GM23338 (cell line): Measurements from ENCODE around the gene AP5M1. TPM values are rescaled to one million over a fixed set of nuclear protein-coding genes. Genes with fewer than 3 reads are reported as not detected.

Experiments
- ATAC-seq: fragments of 200-7000 bp; cut with Tn5 transposase; 3 replicates; pipeline ENCODE4 v1.9.1; 2020
- DNase-seq: peaks from one replicate; pipeline ENCODE4 v3.0.0-alpha.2; 2015; ENCODE audit warnings: low spot score
- H2AFZ ChIP-seq: fragments of 200-600 bp; sonication (generic); 2 replicates; pipeline ENCODE4 v1.8.0; 2016; ENCODE audit warnings: antibody characterized with exemption, mild to moderate bottlenecking, moderate library complexity
- H3F3A ChIP-seq: fragments of 200-600 bp; sonication (generic); replicated peaks from 2 replicates; pipeline ENCODE4 v1.8.0; 2017; ENCODE audit warnings: antibody characterized with exemption, mixed run types, low read depth
- H3K27ac ChIP-seq: fragments of 200-600 bp; sonication (generic); 2 replicates; pipeline ENCODE4 v1.6.1; 2016; ENCODE audit warnings: low read depth
- H3K27me3 ChIP-seq: fragments of 200-600 bp; sonication (generic); 2 replicates; pipeline ENCODE4 v1.8.0; 2016; ENCODE audit warnings: mild to moderate bottlenecking, mixed run types, moderate library complexity; ENCODE audit not compliant: insufficient read depth
- H3K36me3 ChIP-seq: fragments of 200-600 bp; sonication (generic); 2 replicates; pipeline ENCODE4 v1.8.0; 2016; ENCODE audit warnings: mild to moderate bottlenecking; ENCODE audit not compliant: insufficient read depth
- H3K4me1 ChIP-seq: fragments of 200-600 bp; sonication (generic); 2 replicates; pipeline ENCODE4 v1.8.0; 2016; ENCODE audit warnings: mild to moderate bottlenecking, moderate library complexity; ENCODE audit not compliant: insufficient read depth
- H3K4me2 ChIP-seq: fragments of 200-600 bp; sonication (generic); 2 replicates; pipeline ENCODE4 v1.7.1; 2017; ENCODE audit warnings: mixed run types
- H3K4me3 ChIP-seq: fragments of 200-600 bp; sonication (generic); 2 replicates; pipeline ENCODE4 v1.6.1; 2016; ENCODE audit warnings: mixed run types
- H3K79me2 ChIP-seq: fragments of 200-600 bp; sonication (generic); replicated peaks from 2 replicates; pipeline ENCODE4 v1.8.0; 2017; ENCODE audit warnings: mild to moderate bottlenecking; ENCODE audit not compliant: insufficient read depth
- H3K9me2 ChIP-seq: fragments of 200-600 bp; sonication (generic); 2 replicates; pipeline ENCODE4 v1.8.0; 2017; ENCODE audit not compliant: insufficient read depth
- H4K20me1 ChIP-seq: fragments of 200-600 bp; sonication (generic); replicated peaks from 2 replicates; pipeline ENCODE4 v1.8.0; 2017; ENCODE audit warnings: mild to moderate bottlenecking; ENCODE audit not compliant: insufficient read depth
- H3K27ac Mint-ChIP-seq: 2 replicates; pipeline ENCODE4 v1.8.0; 2020; ENCODE audit warnings: inconsistent platforms, mild to moderate bottlenecking, moderate library complexity, mixed read lengths
- H3K27me3 Mint-ChIP-seq: 3 replicates; pipeline ENCODE4 v1.8.0; 2022; ENCODE audit warnings: low read depth, mild to moderate bottlenecking, moderate library complexity, mixed read lengths, inconsistent platforms; ENCODE audit not compliant: insufficient read depth, poor library complexity
- H3K36me3 Mint-ChIP-seq: 3 replicates; pipeline ENCODE4 v1.8.0; 2021; ENCODE audit warnings: low read depth, mild to moderate bottlenecking, inconsistent platforms, moderate library complexity, mixed read lengths
- H3K4me1 Mint-ChIP-seq: 3 replicates; pipeline ENCODE4 v1.8.0; 2020; ENCODE audit warnings: mild to moderate bottlenecking, inconsistent platforms, mixed read lengths
- H3K4me3 Mint-ChIP-seq: 3 replicates; pipeline ENCODE4 v1.8.0; 2021; ENCODE audit warnings: moderate library complexity, mild to moderate bottlenecking, inconsistent platforms, mixed read lengths
- H3K9me3 Mint-ChIP-seq: 3 replicates; pipeline ENCODE4 v1.8.0; 2020; ENCODE audit warnings: moderate library complexity, mild to moderate bottlenecking, inconsistent platforms, mixed read lengths
- CREB1 ChIP-seq: fragments of 250-450 bp; sonication (Bioruptor Pico); IDR thresholded peaks from 2 replicates; pipeline ENCODE4 v1.5.0; 2020; ENCODE audit warnings: low read depth, mild to moderate bottlenecking, moderate library complexity
- CTCF ChIP-seq, 2 experiments: fragments of 200-600 bp in 1 of 2; sonication (generic) in 1 of 2; conservative IDR thresholded peaks; 2 replicates each; pipeline versions ENCODE4 v1.5.1 to v1.6.1; 2016 to 2017; ENCODE audit warnings: antibody characterized with exemption in 2 of 2, low read depth in 2 of 2, mild to moderate bottlenecking in 2 of 2, moderate library complexity in 1 of 2
- NANOG ChIP-seq: IDR thresholded peaks from 2 replicates; pipeline ENCODE4 v1.6.1; 2016; ENCODE audit warnings: antibody characterized with exemption, borderline replicate concordance
- POLR2AphosphoS5 ChIP-seq: IDR thresholded peaks from 2 replicates; pipeline ENCODE4 v1.6.1; 2016; ENCODE audit warnings: antibody characterized with exemption, low read depth
- REST ChIP-seq: IDR thresholded peaks from one replicate; pipeline ENCODE4 v1.6.1; 2018; ENCODE audit warnings: antibody characterized with exemption; ENCODE audit not compliant: unreplicated experiment
- ZNF114 ChIP-seq: fragments of 250-450 bp; sonication (Bioruptor Pico); IDR thresholded peaks from 2 replicates; pipeline ENCODE4 v1.5.0; 2020; ENCODE audit warnings: mild to moderate bottlenecking, moderate library complexity
- ZNF462 ChIP-seq: fragments of 250-450 bp; sonication (Bioruptor Pico); IDR thresholded peaks from 2 replicates; pipeline ENCODE4 v1.5.0; 2020; ENCODE audit warnings: mild to moderate bottlenecking, moderate library complexity
- polyA plus RNA-seq: library from polyadenylated mRNA; unstranded; fragments of >200 nt; fragmentation: Nextera tagmentation; extraction: Ambion mirVana; gene quantifications from 2 replicates; pipeline ENCODE4 v1.2.1, GENCODE V29; 2016
- total RNA-seq: library from RNA; depleted of rRNA; stranded (reverse); fragments of >200 nt; shearing (Covaris generic); gene quantifications from 2 replicates; pipeline ENCODE4 v1.2.3, GENCODE V29; 2014

The AP5M1 gene
- total and polyA plus RNA-seq, 2 experiments from 2014 or later: 27.2 to 43.7 TPM

GRCh38 chr14:57274551-57274950 lies 5.8 kb downstream of the AP5M1 start (continued):
- TF ChIP-seq REST (no peak), ZNF114 (CRISPR knock-in tag) (no peak), ZNF462 (CRISPR knock-in tag) (no peak)

GRCh38 chr14:57275023-57275664 lies 6.4 kb downstream of the AP5M1 start:
- H3K27ac ChIP-seq: no peak overlapping the region
- no peak for TF ChIP-seq CTCF (conservative IDR thresholded peaks at IDR 0.05; ENCODE audit: low read depth in 2 of 2)
- TF ChIP-seq CREB1 (CRISPR knock-in tag): no peak
- no peak for TF ChIP-seq NANOG
- no peak for TF ChIP-seq POLR2AphosphoS5
- TF ChIP-seq ZNF114 (CRISPR knock-in tag): no peak
- TF ChIP-seq REST: no peak

More at GRCh38 chr14:57275023-57275664, 6.4 kb downstream of the AP5M1 start:
- no peaks in the 10 kb centered on the region for H3K9me2 ChIP-seq
- H3K36me3 Mint-ChIP-seq: peaks cover 19% of the 10 kb centered on the region
- no peak overlapping the region; the same call in 1 of the 2 replicates for H3K27ac Mint-ChIP-seq
- H3K36me3 ChIP-seq: peaks cover 8% of the 10 kb centered on the region; the same call in 1 of the 2 replicates
- H3K9me3 Mint-ChIP-seq: no peaks in the 10 kb centered on the region
- DNase-seq: no peak
- no peaks in the 10 kb centered on the region; the same call in 1 of the 2 replicates for H3K4me1 ChIP-seq
- H2AFZ ChIP-seq: no peak overlapping the region
- no peaks in the 10 kb centered on the region for H3K27me3 ChIP-seq
- no peaks in the 10 kb centered on the region for H3K27me3 Mint-ChIP-seq
- H3F3A ChIP-seq: no peaks in the 10 kb centered on the region
- no peak overlapping the region for H3K4me2 ChIP-seq
- peaks cover 10% of the 10 kb centered on the region for H4K20me1 ChIP-seq
- H3K4me1 Mint-ChIP-seq: peaks cover 12% of the 10 kb centered on the region
- peaks cover 62% of the 10 kb centered on the region for H3K79me2 ChIP-seq
- no peak overlapping the region for H3K4me3 Mint-ChIP-seq
- no peak overlapping the region for H3K4me3 ChIP-seq
- no peak for ATAC-seq
